DOHH2 (cell line): ENCODE results near the gene RPL41.

Experiments used
- CTCF ChIP-seq: fragments of 200-600 bp; sonication (generic); IDR thresholded peaks from one replicate; pipeline ENCODE4 v1.5.1; 2014; ENCODE audit warnings: antibody characterized with exemption, mild to moderate bottlenecking, low read depth, low read length; ENCODE audit not compliant: poor library complexity, severe bottlenecking
- EZH2phosphoT487 ChIP-seq: fragments of 200-600 bp; sonication (generic); IDR thresholded peaks from 2 replicates; pipeline ENCODE4 v1.6.1; 2017; ENCODE audit warnings: borderline replicate concordance, mild to moderate bottlenecking, antibody characterized with exemption, low read length, moderate library complexity, mixed read lengths

GRCh38 chr12:56103066-56103711 lies 13.2 kb upstream of the RPL41 start:
- TF ChIP-seq CTCF (no peak), EZH2phosphoT487 (no peak)
